GM12892 (cell line): ENCODE measurements around the gene SH3GL3.

Experiments
- POLR2A ChIP-seq: IDR thresholded peaks from 2 replicates; pipeline ENCODE4 v1.6.1; 2011; ENCODE audit warnings: low read depth, low read length, control low read depth
- POLR2AphosphoS5 ChIP-seq: IDR thresholded peaks from 2 replicates; pipeline ENCODE4 v1.6.1; 2011; ENCODE audit warnings: low read depth, low read length, control low read depth
- TAF1 ChIP-seq: IDR thresholded peaks from 2 replicates; pipeline ENCODE4 v1.6.1; 2011; ENCODE audit warnings: low read depth, mild to moderate bottlenecking, control low read depth, low read length, borderline replicate concordance

GRCh38 chr15:83471307-83471866 is 24.2 kb downstream of the SH3GL3 start:
- TF ChIP-seq POLR2A (no peak), POLR2AphosphoS5 (no peak), TAF1 (no peak)
